Endothelial cell of umbilical vein (primary cell): Measurements from ENCODE around the gene PRKG1.

Experiments
- MAX ChIP-seq: IDR thresholded peaks from 2 replicates; pipeline ENCODE4 v1.6.1; 2011; ENCODE audit not compliant: insufficient read depth, insufficient read length
- POLR2AphosphoS5 ChIP-seq: IDR thresholded peaks from 2 replicates; pipeline ENCODE4 v1.6.1; 2012; ENCODE audit warnings: low read depth, mild to moderate bottlenecking, control low read depth, low read length, moderate library complexity; ENCODE audit not compliant: insufficient read depth
- TF ChIP-seq, protein P1 (sequence below), 2 donors: IDR thresholded peaks; 1 replicate in 1 of 2; 2 replicates in 1 of 2; pipeline ENCODE4 v1.5.1; 2011; ENCODE audit warnings: low read length in 2 of 2, mild to moderate bottlenecking in 2 of 2, moderate library complexity in 2 of 2, control low read depth in 1 of 2, inconsistent platforms in 1 of 2, low read depth in 1 of 2; ENCODE audit not compliant: insufficient read depth in 1 of 2; ENCODE audit errors: extremely low read depth in 1 of 2

DNA sequence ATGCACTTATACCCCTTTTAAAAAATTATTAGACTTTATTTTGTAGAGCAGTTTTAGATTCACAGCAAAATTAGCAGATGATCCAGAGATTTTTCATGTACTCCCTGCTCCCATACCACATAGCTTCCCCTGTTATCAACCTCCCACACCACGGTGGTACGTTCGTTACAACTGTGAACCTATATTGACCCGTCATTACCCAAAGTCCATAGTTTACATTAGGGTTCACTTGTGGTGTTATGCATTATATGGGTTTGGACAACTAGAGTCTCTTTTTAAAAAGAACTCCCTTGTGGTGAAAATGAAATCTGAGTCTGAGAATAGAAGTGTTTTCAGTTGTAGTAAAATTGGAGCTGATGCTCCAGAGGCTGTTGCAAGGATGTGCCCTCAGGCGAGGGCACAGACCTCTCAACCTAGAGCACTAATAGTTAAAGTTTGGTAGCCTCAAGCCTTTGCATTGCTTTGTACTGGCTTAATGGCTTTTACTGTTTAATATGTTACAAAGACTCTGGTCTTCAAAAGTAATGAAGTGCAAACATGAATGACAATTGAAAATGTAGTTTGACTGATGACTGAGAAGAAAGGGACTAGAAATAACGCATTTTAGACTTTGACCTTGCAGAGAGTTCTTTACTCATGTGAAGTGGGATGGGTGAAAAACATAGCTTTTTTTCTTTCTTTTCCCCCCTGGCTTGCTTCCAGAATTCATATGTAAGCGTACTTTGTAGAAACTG lies 655.7 kb downstream of the PRKG1 start:
- TF ChIP-seq, protein P1, sequence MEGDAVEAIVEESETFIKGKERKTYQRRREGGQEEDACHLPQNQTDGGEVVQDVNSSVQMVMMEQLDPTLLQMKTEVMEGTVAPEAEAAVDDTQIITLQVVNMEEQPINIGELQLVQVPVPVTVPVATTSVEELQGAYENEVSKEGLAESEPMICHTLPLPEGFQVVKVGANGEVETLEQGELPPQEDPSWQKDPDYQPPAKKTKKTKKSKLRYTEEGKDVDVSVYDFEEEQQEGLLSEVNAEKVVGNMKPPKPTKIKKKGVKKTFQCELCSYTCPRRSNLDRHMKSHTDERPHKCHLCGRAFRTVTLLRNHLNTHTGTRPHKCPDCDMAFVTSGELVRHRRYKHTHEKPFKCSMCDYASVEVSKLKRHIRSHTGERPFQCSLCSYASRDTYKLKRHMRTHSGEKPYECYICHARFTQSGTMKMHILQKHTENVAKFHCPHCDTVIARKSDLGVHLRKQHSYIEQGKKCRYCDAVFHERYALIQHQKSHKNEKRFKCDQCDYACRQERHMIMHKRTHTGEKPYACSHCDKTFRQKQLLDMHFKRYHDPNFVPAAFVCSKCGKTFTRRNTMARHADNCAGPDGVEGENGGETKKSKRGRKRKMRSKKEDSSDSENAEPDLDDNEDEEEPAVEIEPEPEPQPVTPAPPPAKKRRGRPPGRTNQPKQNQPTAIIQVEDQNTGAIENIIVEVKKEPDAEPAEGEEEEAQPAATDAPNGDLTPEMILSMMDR (IDR thresholded peaks at IDR 0.05; ENCODE audit: extremely low read depth in 1 of 2, insufficient read depth in 1 of 2, low read depth in 1 of 2, low read length in 2 of 2): no peak
- TF ChIP-seq MAX (no peak), POLR2AphosphoS5 (no peak)
